GM10266 (cell line): Measurements from ENCODE around the gene LPCAT1.
"Not testable (repeated sequence)": the region's sequence is repeated elsewhere in the genome, so short reads cannot be mapped to it uniquely, and the experiment has no call there.

Experiments used
- DNase-seq: peaks from one replicate; pipeline ENCODE4 v3.0.0; 2012; ENCODE audit errors: extremely low spot score
- TF ChIP-seq, protein P1 (sequence below): IDR thresholded peaks from 2 replicates; pipeline ENCODE4 v1.5.1; 2012; ENCODE audit warnings: mild to moderate bottlenecking, low read depth; ENCODE audit not compliant: control insufficient read depth, insufficient read depth; ENCODE audit errors: missing control alignments

The LPCAT1 gene

GRCh38 chr5:1564824-1565736 lies 41.3 kb upstream of the LPCAT1 start:
- TF ChIP-seq, protein P1, sequence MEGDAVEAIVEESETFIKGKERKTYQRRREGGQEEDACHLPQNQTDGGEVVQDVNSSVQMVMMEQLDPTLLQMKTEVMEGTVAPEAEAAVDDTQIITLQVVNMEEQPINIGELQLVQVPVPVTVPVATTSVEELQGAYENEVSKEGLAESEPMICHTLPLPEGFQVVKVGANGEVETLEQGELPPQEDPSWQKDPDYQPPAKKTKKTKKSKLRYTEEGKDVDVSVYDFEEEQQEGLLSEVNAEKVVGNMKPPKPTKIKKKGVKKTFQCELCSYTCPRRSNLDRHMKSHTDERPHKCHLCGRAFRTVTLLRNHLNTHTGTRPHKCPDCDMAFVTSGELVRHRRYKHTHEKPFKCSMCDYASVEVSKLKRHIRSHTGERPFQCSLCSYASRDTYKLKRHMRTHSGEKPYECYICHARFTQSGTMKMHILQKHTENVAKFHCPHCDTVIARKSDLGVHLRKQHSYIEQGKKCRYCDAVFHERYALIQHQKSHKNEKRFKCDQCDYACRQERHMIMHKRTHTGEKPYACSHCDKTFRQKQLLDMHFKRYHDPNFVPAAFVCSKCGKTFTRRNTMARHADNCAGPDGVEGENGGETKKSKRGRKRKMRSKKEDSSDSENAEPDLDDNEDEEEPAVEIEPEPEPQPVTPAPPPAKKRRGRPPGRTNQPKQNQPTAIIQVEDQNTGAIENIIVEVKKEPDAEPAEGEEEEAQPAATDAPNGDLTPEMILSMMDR, result no peak
- peak; percentile 7 for DNase-seq

GRCh38 chr5:1564182-1564748 lies 40.5 kb upstream of the LPCAT1 start:
- DNase-seq, result peak; percentile 3
- TF ChIP-seq, protein P1, result no peak

GRCh38 chr5:1563617-1564181 lies 39.9 kb upstream of the LPCAT1 start:
- no peak for DNase-seq
- TF ChIP-seq, protein P1, result no peak

DNA sequence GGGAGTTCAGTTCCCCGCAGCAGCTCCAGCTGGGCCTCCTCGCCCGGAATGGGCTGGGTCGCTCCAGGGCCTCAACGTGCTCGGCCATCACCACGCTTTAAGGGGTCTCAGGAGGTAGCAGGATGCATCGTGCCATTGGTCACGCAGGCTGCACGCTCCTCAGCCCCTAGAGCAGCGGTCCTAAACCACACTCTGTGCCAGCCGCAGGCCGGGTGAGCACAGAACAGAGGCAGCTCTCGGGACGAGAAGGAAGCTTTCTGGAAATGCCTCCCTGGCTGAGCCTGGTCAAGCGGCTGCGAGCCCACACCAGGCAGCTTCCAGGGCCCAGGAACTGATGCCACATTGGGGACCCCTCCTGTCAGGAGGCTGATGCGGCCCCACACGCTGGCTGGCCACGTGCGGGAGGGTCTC lies 39.3 kb upstream of the LPCAT1 start:
- DNase-seq, result no peak
- TF ChIP-seq, protein P1, result no peak

- no peak for DNase-seq
- TF ChIP-seq, protein P1, result no peak
These were observed 38.8 kb upstream of the LPCAT1 start for GRCh38 chr5:1562599-1562998.

GRCh38 chr5:1561402-1561929 lies 37.7 kb upstream of the LPCAT1 start:
- TF ChIP-seq, protein P1, result no peak
- DNase-seq, result no peak

GRCh38 chr5:1560499-1560898 lies 36.7 kb upstream of the LPCAT1 start:
- not testable (repeated sequence) for DNase-seq
